ENCODE data around the gene FCSK. TPM values are rescaled to one million over a fixed set of nuclear protein-coding genes. Genes with fewer than 3 reads are reported as not detected.
"Not testable (repeated sequence)": the region's sequence is repeated elsewhere in the genome, so short reads cannot be mapped to it uniquely, and the experiment has no call there.

Gene FCSK
- total RNA-seq, 1 donor from 2014 or later, result 12.0 TPM

- Histone ChIP-seq H3K9ac (ENCODE audit: low read length) (no peak overlapping the region), H3K36me3 (ENCODE audit: insufficient read depth, low read length) (no peaks in the 10 kb centered on the region), H3K27me3 (ENCODE audit: insufficient read depth, low read length) (no peaks in the 10 kb centered on the region), H3K4me1 (ENCODE audit: insufficient read depth, low read length) (no peaks in the 10 kb centered on the region), H3K4me2 (ENCODE audit: low read length) (no peak overlapping the region), H3K79me2 (ENCODE audit: insufficient read depth, low read length) (no peaks in the 10 kb centered on the region), H4K20me1 (ENCODE audit: insufficient read depth, low read length) (no peaks in the 10 kb centered on the region), H3K9me3 (ENCODE audit: insufficient read depth, low read depth, low read length) (no peaks in the 10 kb centered on the region), H3K27ac (ENCODE audit: low read depth, low read length) (no peak overlapping the region), H3K4me3 (ENCODE audit: insufficient read depth, low read depth, low read length) (no peak overlapping the region), H2AFZ (ENCODE audit: low read depth, low read length) (no peak overlapping the region)
- TF ChIP-seq CTCF (IDR thresholded peaks at IDR 0.05; ENCODE audit: insufficient read depth, low read depth, low read length) (no peak), EZH2 (IDR thresholded peaks at IDR 0.05; ENCODE audit: insufficient read depth, low read length) (no peak)
- DNase-seq (ENCODE audit: low read depth) (no peak), FAIRE-seq (no peak)
- Mint-ChIP-seq H3K4me1 (ENCODE audit: low read depth, unreplicated experiment) (peaks cover 5% of the 10 kb centered on the region), H3K27me3 (ENCODE audit: low read depth, unreplicated experiment) (no peaks in the 10 kb centered on the region), H3K27ac (ENCODE audit: unreplicated experiment) (no peak overlapping the region), H3K4me3 (ENCODE audit: unreplicated experiment) (no peak overlapping the region), H3K36me3 (ENCODE audit: low read depth, unreplicated experiment) (no peaks in the 10 kb centered on the region), H3K9me3 (ENCODE audit: unreplicated experiment) (peaks cover 2% of the 10 kb centered on the region)
Observed at GRCh38 chr16:70444249-70445063, 9.9 kb upstream of the FCSK start.

GRCh38 chr16:70448075-70448474, 6.3 kb upstream of the FCSK start:
- peaks cover 5% of the 10 kb centered on the region for H3K4me1 Mint-ChIP-seq (ENCODE audit: low read depth, unreplicated experiment)
- Histone ChIP-seq H3K4me2 (ENCODE audit: low read length) (no peak overlapping the region), H3K36me3 (ENCODE audit: insufficient read depth, low read length) (no peaks in the 10 kb centered on the region), H3K27me3 (ENCODE audit: insufficient read depth, low read length) (no peaks in the 10 kb centered on the region), H2AFZ (ENCODE audit: low read depth, low read length) (no peak overlapping the region), H3K4me3 (ENCODE audit: insufficient read depth, low read depth, low read length) (no peak overlapping the region), H3K9me3 (ENCODE audit: insufficient read depth, low read depth, low read length) (no peaks in the 10 kb centered on the region), H4K20me1 (ENCODE audit: insufficient read depth, low read length) (no peaks in the 10 kb centered on the region), H3K9ac (ENCODE audit: low read length) (no peak overlapping the region), H3K79me2 (ENCODE audit: insufficient read depth, low read length) (no peaks in the 10 kb centered on the region), H3K4me1 (ENCODE audit: insufficient read depth, low read length) (no peaks in the 10 kb centered on the region), H3K27ac (ENCODE audit: low read depth, low read length) (no peak overlapping the region)
- H3K4me3 Mint-ChIP-seq (ENCODE audit: unreplicated experiment), result no peak overlapping the region
- H3K27ac Mint-ChIP-seq (ENCODE audit: unreplicated experiment), result no peak overlapping the region
- no peaks in the 10 kb centered on the region for H3K27me3 Mint-ChIP-seq (ENCODE audit: low read depth, unreplicated experiment)
- H3K36me3 Mint-ChIP-seq (ENCODE audit: low read depth, unreplicated experiment), result no peaks in the 10 kb centered on the region
- DNase-seq (ENCODE audit: low read depth) (no peak), FAIRE-seq (no peak)
- peaks cover 2% of the 10 kb centered on the region for H3K9me3 Mint-ChIP-seq (ENCODE audit: unreplicated experiment)
- TF ChIP-seq EZH2 (IDR thresholded peaks at IDR 0.05; ENCODE audit: insufficient read depth, low read length) (no peak), CTCF (IDR thresholded peaks at IDR 0.05; ENCODE audit: insufficient read depth, low read depth, low read length) (no peak)

GRCh38 chr16:70450142-70451003, 4.0 kb upstream of the FCSK start:
- not testable (repeated sequence) for H3K36me3 Mint-ChIP-seq (ENCODE audit: low read depth, unreplicated experiment); H3K9me3 Mint-ChIP-seq (ENCODE audit: unreplicated experiment); H3K4me1 ChIP-seq (ENCODE audit: insufficient read depth, low read length); H3K36me3 ChIP-seq (ENCODE audit: insufficient read depth, low read length); DNase-seq (ENCODE audit: low read depth); H3K27ac ChIP-seq (ENCODE audit: low read depth, low read length); H3K4me3 Mint-ChIP-seq (ENCODE audit: unreplicated experiment); H3K79me2 ChIP-seq (ENCODE audit: insufficient read depth, low read length); H3K4me1 Mint-ChIP-seq (ENCODE audit: low read depth, unreplicated experiment); H3K27me3 ChIP-seq (ENCODE audit: insufficient read depth, low read length); H3K4me3 ChIP-seq (ENCODE audit: insufficient read depth, low read depth, low read length); H3K9me3 ChIP-seq (ENCODE audit: insufficient read depth, low read depth, low read length); H3K9ac ChIP-seq (ENCODE audit: low read length); FAIRE-seq; H3K27me3 Mint-ChIP-seq (ENCODE audit: low read depth, unreplicated experiment); H3K27ac Mint-ChIP-seq (ENCODE audit: unreplicated experiment); H4K20me1 ChIP-seq (ENCODE audit: insufficient read depth, low read length)
- H2AFZ ChIP-seq (ENCODE audit: low read depth, low read length), result peak overlapping the region; percentile 66
- H3K4me2 ChIP-seq (ENCODE audit: low read length), result peak overlapping the region; percentile 46

- Histone ChIP-seq H3K4me2 (ENCODE audit: low read length) (peak overlapping the region; percentile 46), H2AFZ (ENCODE audit: low read depth, low read length) (peak overlapping the region; percentile 66)
- H3K4me3 ChIP-seq (ENCODE audit: insufficient read depth, low read depth, low read length); H3K27ac ChIP-seq (ENCODE audit: low read depth, low read length); H3K36me3 Mint-ChIP-seq (ENCODE audit: low read depth, unreplicated experiment); H4K20me1 ChIP-seq (ENCODE audit: insufficient read depth, low read length); DNase-seq (ENCODE audit: low read depth); H3K36me3 ChIP-seq (ENCODE audit: insufficient read depth, low read length); H3K9ac ChIP-seq (ENCODE audit: low read length); H3K9me3 Mint-ChIP-seq (ENCODE audit: unreplicated experiment); FAIRE-seq; H3K4me1 ChIP-seq (ENCODE audit: insufficient read depth, low read length); H3K79me2 ChIP-seq (ENCODE audit: insufficient read depth, low read length); H3K27me3 Mint-ChIP-seq (ENCODE audit: low read depth, unreplicated experiment); H3K9me3 ChIP-seq (ENCODE audit: insufficient read depth, low read depth, low read length); H3K4me1 Mint-ChIP-seq (ENCODE audit: low read depth, unreplicated experiment); H3K27me3 ChIP-seq (ENCODE audit: insufficient read depth, low read length); H3K4me3 Mint-ChIP-seq (ENCODE audit: unreplicated experiment); H3K27ac Mint-ChIP-seq (ENCODE audit: unreplicated experiment): not testable (repeated sequence)
Observed at GRCh38 chr16:70451004-70451340, 3.4 kb upstream of the FCSK start.
